Esophagus muscularis mucosa (tissue), 4 donors: ENCODE data around the gene NABP1.

Experiments
- CTCF ChIP-seq, 3 experiments: fragments of 200-600 bp in 2 of 3; fragments of 450-650 bp in 1 of 3; sonication (generic) in 2 of 3; IDR thresholded peaks; one replicate each; pipeline ENCODE4 v1.5.1; 2017 to 2019; ENCODE audit warnings: antibody characterized with exemption in 3 of 3, mild to moderate bottlenecking in 2 of 3, moderate library complexity in 1 of 3
- EP300 ChIP-seq: sonication (generic); formaldehyde crosslinking; IDR thresholded peaks from one replicate; pipeline ENCODE4 v1.6.1; 2017; ENCODE audit warnings: antibody characterized with exemption
- POLR2A ChIP-seq: fragments of 450-650 bp; IDR thresholded peaks from one replicate; pipeline ENCODE4 v1.6.1; 2017; ENCODE audit warnings: antibody characterized with exemption, moderate library complexity, mild to moderate bottlenecking, low read depth
- POLR2AphosphoS5 ChIP-seq, 2 donors: sonication (generic); formaldehyde crosslinking; IDR thresholded peaks; one replicate each; pipeline ENCODE4 v1.6.1; 2017; ENCODE audit warnings: antibody characterized with exemption in 2 of 2

GRCh38 chr2:191629976-191630712, 47.8 kb upstream of the NABP1 start:
- TF ChIP-seq EP300 (no peak), CTCF (IDR thresholded peaks at IDR 0.05) (no peak), POLR2A (no peak), POLR2AphosphoS5 (IDR thresholded peaks at IDR 0.05) (no peak)
